Ovary (tissue), 9 donors: Measurements from ENCODE around the gene PLCB4. TPM values are rescaled to one million over a fixed set of nuclear protein-coding genes. Genes with fewer than 3 reads are reported as not detected.

ENCODE experiments used
- DNase-seq, 5 donors: peaks; one replicate each; pipeline ENCODE4 v3.0.0-alpha.2; 2019 to 2020
- H3K27ac ChIP-seq, 2 donors: fragments of 200-600 bp; one replicate each; pipeline versions ENCODE4 v1.5.1 to v1.8.0; 2019 to 2022
- H3K27me3 ChIP-seq: fragments of 200-600 bp; one replicate; pipeline ENCODE4 v1.8.0; 2022
- H3K36me3 ChIP-seq: fragments of 200-600 bp; sonication (generic); one replicate; pipeline ENCODE4 v1.5.1; 2019
- H3K4me1 ChIP-seq: one replicate; pipeline ENCODE4 v1.8.1; 2013; ENCODE audit warnings: mild to moderate bottlenecking, moderate library complexity; ENCODE audit not compliant: insufficient read depth
- H3K4me3 ChIP-seq: fragments of 200-600 bp; sonication (generic); one replicate; pipeline ENCODE4 v1.5.1; 2017
- H3K9me3 ChIP-seq, 2 donors: fragments of 200-600 bp in 1 of 2; sonication (generic) in 1 of 2; one replicate each; pipeline versions ENCODE4 v1.5.1 to v1.8.1; 2013 to 2019; ENCODE audit warnings: mild to moderate bottlenecking in 1 of 2, moderate library complexity in 1 of 2
- CTCF ChIP-seq, 3 donors: fragments of 450-650 bp in 2 of 3; fragments of 200-600 bp in 1 of 3; IDR thresholded peaks; one replicate each; pipeline versions ENCODE4 v1.5.1 to v1.8.0; 2016 to 2022; ENCODE audit warnings: antibody characterized with exemption in 3 of 3, mild to moderate bottlenecking in 1 of 3
- EP300 ChIP-seq: sonication (generic); formaldehyde crosslinking; IDR thresholded peaks from one replicate; pipeline ENCODE4 v1.6.1; 2017; ENCODE audit warnings: antibody characterized with exemption
- POLR2A ChIP-seq: fragments of 450-650 bp; IDR thresholded peaks from one replicate; pipeline ENCODE4 v1.6.1; 2017; ENCODE audit warnings: antibody characterized with exemption, mild to moderate bottlenecking, moderate library complexity
- WGBS, 3 donors: extraction: QIAGEN DNeasy Blood & Tissue Kit in 1 of 3; methylation state at CpG; one replicate each; pipeline versions ENCODE4 v1.1.5 to v1.1.7; 2013 to 2017; 5-methylcytosine and 5-hydroxymethylcytosine counted together
- intact Hi-C, 4 donors: fragments of 100-400 bp; cut with DNase I; formaldehyde crosslinking; loops; one replicate each; pipeline versions ENCODE4 v1.11.0 to v1.15.1; 2022 to 2023
- polyA plus RNA-seq, 2 donors: library from polyadenylated mRNA; stranded (reverse); fragments of 200-250 nt in 1 of 2; fragments of 350-450 nt in 1 of 2; fragmentation: Illumina TruSeq in 1 of 2; extraction: RNeasy Lipid Tissue Mini Kit (QIAGEN cat#74804) in 1 of 2; gene quantifications; one replicate each; pipeline ENCODE4 v1.2.3, GENCODE V29; 2013 to 2014
- total RNA-seq, 7 donors: library from RNA; depleted of rRNA in 2 of 7; stranded (reverse); fragments of >200 nt in 2 of 7; fragmentation: NEBNext Ultra II Directional in 3 of 7; extraction: Animal tissue kit (Norgen Biotek cat#: 25700) in 3 of 7; gene quantifications; one replicate each; pipeline versions ENCODE4 v1.1.0 to v1.2.4, GENCODE V29; 2016 to 2023
- donor health status: DM: no; HTN: no; CAD: no; lungs with moderate emphysema.
- donor health status: DM: no; HTN: no; CAD: no.
- donor health status: Bipolar disorder and iron deficiency.
- donor health status: DM: yes; HTN: yes; CAD: no.
- donor health status: DM: no; HTN: no; CAD: no.
- donor health status: DM: yes; HTN: yes; CAD: no.

Gene PLCB4
- total and polyA plus RNA-seq, 9 donors: 2.8 to 11.8 (median 5.6) TPM

DNA sequence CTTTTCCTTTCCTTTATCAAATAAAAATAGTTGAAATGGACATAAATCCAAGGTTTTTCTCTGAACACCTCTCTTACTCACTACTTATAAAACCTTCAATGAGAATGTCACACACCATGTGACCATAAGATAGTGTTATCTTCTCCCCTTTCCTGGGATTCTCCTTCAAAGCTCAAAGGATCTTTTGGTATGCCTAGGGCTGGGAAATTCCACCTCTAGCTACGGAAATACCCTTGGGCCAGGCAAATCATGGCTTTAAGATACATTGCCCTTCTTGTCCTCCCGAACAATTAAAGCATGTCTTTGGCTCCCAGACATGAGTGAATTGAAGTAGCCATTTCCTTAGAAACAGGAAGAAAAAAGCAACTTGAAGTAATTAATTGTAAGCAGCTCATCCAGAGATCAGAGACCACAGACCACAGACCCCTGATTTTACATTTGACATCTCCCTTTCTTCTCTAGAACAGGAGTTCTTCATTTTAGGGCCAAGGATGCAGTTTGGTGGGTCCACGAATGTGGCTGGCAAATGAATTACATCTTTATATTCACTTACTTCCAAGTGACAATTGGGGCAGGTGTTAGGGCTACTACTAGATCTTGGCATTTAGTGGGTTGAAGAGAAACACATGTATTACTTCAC lies 4.1 kb downstream of the PLCB4 start:
- no peaks in the 10 kb centered on the region for H3K27me3 ChIP-seq
- intact Hi-C loops: no loop called here
- H3K36me3 ChIP-seq: no peaks in the 10 kb centered on the region
- H3K9me3 ChIP-seq: no peaks in the 10 kb centered on the region
- H3K27ac ChIP-seq: no peak overlapping the region
- no peak overlapping the region for H3K4me3 ChIP-seq
- DNase-seq: no peak
- no peaks in the 10 kb centered on the region for H3K4me1 ChIP-seq
- WGBS, 3 donors: 86 to 96% (median 86%) methylated on average over 3 of the region's 3 CpGs
- TF ChIP-seq POLR2A (no peak), CTCF (IDR thresholded peaks at IDR 0.05) (no peak), EP300 (no peak)

DNA sequence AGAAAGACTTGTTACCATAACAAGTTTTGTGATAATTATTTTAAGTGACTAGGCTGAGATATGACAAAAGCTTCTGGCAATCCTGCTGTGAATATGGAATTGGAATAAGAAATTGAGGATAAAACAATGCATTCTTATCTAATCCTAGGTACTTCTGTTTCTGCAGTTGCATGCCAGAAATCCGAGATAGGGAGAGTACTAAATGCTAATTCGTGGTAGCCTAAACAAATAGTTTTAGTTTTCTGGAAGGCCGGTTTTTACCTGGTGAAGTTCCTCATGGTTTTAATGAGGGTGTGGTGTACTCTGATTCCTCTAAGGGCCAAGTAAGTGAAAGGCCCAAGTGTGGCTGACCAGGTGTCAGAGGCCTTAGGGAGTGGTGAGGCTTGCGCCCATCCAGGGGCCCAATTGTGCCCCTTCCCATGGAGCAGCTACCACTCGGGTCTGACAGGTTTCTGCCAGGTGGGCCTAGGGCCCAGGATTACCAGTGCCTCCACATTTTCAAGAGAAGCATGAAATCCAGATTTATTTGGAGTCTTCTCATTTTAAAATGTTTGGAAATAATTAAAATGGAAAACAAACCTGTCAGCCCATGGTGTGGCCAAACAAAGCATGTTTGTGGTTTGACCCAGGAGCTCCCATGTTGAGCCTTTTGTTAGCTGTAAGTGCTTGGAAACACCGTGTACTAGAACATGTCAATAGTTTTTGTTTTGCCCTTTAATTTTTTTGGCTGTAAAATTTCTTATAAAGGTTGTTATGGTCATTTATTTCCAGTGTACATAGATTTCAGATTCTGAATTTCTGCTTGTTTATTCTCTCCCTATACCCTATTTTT lies 6.6 kb downstream of the PLCB4 start:
- Histone ChIP-seq H3K4me3 (no peak overlapping the region), H3K4me1 (no peaks in the 10 kb centered on the region), H3K36me3 (no peaks in the 10 kb centered on the region), H3K27me3 (no peaks in the 10 kb centered on the region), H3K27ac (no peak overlapping the region), H3K9me3 (no peaks in the 10 kb centered on the region)
- intact Hi-C loops: no loop called here
- no peak for DNase-seq
- TF ChIP-seq POLR2A (no peak), EP300 (no peak), CTCF (IDR thresholded peaks at IDR 0.05) (no peak)
- 59 to 66% (median 65%) methylated on average over 6 of the region's 6 CpGs for WGBS, 3 donors

- WGBS, 3 donors: 67 to 84% (median 78%) methylated on average over 2 of the region's 2 CpGs
- Histone ChIP-seq H3K4me3 (no peak overlapping the region), H3K27ac (no peak overlapping the region), H3K9me3 (no peaks in the 10 kb centered on the region), H3K4me1 (no peaks in the 10 kb centered on the region), H3K36me3 (no peaks in the 10 kb centered on the region), H3K27me3 (no peaks in the 10 kb centered on the region)
- DNase-seq: no peak
- TF ChIP-seq CTCF (IDR thresholded peaks at IDR 0.05) (no peak), POLR2A (no peak), EP300 (no peak)
- intact Hi-C loops: no loop called here
Measured at GRCh38 chr20:9076440-9076839, 7.6 kb downstream of the PLCB4 start.

DNA sequence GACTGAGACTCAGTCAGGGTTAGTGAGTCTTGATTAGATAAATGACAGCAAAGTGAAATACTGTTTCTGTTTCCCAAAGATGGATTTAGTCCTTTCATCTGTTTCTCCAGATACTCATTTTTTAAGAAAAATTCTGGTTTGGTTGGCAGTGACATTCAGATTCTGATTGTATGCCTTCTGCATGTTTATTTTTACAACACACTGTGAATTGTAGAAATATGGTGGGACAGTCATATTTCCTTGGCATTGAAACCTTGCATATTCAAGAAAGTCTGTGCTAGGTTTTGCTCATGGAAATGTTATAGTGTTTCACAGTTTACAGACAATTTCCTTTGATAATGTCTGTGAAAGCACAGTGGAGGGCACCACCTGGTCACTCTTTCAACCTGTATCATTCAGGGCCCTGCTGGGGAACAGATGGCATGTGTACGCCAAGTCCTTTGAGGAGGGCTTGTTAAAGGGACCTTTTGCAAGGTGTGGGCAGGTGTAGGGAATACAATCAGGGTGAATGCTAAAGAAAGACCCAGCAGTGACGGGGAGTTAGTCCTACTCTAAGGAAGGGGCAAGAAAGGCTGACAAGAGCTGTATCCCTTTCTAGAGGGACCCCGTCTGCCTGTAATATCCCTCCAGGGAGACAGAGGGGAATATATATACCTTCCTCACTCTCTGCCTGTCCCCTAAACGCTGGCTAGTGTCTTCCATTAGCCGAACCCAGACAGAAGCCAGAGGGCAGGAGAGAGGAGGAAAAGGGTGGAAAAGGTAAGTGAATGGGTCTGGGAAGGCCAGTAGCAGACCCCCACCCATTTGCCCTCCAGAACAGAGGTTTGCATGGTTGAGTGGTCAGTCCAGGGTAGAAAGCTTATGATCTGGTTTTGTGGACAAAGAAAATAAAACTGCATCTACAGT lies 10.2 kb downstream of the PLCB4 start:
- no peak overlapping the region for H3K4me3 ChIP-seq
- WGBS, 3 donors: 84 to 90% (median 86%) methylated on average over 5 of the region's 5 CpGs
- no peaks in the 10 kb centered on the region for H3K4me1 ChIP-seq
- H3K27ac ChIP-seq: no peak overlapping the region
- DNase-seq: no peak
- H3K36me3 ChIP-seq: no peaks in the 10 kb centered on the region
- intact Hi-C loops: no loop called here
- TF ChIP-seq EP300 (no peak), POLR2A (no peak), CTCF (IDR thresholded peaks at IDR 0.05) (no peak)
- no peaks in the 10 kb centered on the region for H3K27me3 ChIP-seq
- no peaks in the 10 kb centered on the region for H3K9me3 ChIP-seq
